Inflammatory macrophage treated with lipopolysaccharide for 4 hours (primary cell): Measurements from ENCODE around the gene TGFB2.

Source experiments
- DNase-seq: peaks from one replicate; pipeline ENCODE4 v3.0.0-alpha.2; 2020

The TGFB2 gene

DNA sequence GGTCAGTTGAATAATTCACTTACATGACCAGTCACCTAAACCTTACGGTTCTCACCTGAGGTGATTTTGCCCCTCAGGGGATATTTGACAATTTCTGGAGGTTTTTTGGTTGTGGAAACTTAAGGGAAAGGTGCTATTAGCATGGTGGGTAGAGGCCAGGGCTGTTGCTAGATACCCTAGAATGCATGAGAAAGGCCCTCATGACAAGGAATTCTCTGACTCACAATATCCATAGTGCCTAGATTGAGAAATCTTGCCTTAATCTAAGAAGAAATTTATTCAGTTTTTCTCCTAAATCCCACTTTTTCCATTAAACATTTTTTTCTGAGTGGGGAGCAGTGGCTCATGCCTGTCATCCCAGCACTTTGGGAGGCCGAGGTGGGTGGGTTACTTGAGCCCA, 119.7 kb downstream of the TGFB2 start:
- no peak for DNase-seq

GRCh38 chr1:218466341-218467010, 121.3 kb downstream of the TGFB2 start:
- DNase-seq: no peak

GRCh38 chr1:218467101-218468072, 122.3 kb downstream of the TGFB2 start:
- DNase-seq: peak; percentile 77

DNA sequence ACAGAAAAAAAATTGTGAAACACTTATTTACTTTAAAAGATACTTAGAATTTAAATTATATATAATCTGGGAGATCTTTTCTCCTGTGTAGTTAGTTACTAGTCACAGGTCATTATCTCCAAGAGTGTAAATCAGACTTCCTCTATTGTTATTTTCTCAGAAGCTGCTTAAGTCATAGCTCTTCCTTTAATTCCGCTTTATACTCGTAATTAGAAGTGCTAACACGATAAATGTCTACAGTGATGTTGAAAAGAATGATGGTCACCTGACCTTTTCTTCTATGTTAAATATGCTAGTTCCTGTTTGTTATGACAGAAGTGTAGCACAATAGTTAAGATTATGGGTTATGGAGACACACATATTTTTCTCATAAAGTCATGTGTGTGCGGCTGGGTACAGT, 123.6 kb downstream of the TGFB2 start:
- DNase-seq: peak; percentile 76

- DNase-seq: no peak
Measured at GRCh38 chr1:218472885-218473284, 127.7 kb downstream of the TGFB2 start.

GRCh38 chr1:218473522-218473921, 128.4 kb downstream of the TGFB2 start:
- peak; percentile 62 for DNase-seq

DNA sequence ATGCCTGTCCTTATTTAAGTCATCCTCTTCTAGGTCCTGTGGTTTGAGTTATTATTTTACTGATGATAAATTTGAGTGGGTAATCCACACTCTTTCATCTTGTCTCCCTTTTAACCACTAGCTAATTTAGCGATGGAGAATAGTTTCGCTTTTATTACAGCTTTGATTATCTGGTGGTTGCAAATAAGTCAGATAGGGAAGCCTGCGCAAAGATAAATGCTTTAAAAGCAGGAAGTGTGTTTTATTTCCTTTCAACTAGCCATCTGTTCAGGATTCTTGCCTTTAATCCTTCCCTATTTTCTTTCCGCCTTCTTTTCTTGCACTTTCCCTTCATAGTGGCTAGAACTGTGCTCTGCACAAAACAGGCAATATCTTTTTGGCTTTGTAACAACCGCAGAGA, 129.0 kb downstream of the TGFB2 start:
- DNase-seq: peak; percentile 45

- no peak for DNase-seq
Measured at GRCh38 chr1:218475275-218475674, 130.1 kb downstream of the TGFB2 start.

DNA sequence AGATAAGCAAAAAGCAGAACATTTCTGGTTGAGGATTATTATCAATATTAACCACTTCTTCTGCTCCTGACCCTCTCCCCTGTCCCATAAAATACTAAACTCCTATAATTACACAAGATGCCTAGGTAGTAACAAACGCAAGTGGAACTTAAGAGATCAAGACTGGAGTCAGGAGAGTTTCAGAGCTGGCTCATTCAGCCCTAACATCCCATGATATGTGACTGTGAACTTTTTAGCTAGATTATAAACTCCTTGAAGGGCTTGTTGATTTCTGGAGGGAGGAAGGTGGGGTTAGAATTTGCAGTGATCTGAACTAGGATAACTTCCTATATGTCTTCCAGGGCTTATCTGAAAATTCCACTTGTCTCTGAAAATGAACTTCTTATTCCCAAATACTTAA, 130.6 kb downstream of the TGFB2 start:
- DNase-seq: no peak

DNA sequence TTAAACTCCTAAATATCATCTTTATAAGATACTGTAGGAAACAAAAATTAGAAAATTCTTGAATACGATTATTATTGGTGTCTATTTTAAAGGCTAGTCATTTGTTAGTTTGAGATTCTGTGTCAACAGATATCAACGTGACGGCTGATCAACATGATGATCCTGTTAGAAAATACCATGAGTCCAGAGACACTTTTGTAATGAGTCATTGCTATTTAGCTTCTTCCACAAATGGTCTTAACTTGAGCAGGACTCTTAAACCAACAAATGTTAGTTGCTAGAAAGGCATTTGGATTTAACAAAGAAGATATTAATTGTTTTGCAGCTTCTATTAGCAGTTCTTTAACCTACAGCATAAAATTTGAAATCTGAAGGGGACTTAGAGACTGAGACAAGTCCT, 131.2 kb downstream of the TGFB2 start:
- DNase-seq: no peak

- DNase-seq: peak; percentile 75
Measured at GRCh38 chr1:218478336-218478735, 133.2 kb downstream of the TGFB2 start.

DNA sequence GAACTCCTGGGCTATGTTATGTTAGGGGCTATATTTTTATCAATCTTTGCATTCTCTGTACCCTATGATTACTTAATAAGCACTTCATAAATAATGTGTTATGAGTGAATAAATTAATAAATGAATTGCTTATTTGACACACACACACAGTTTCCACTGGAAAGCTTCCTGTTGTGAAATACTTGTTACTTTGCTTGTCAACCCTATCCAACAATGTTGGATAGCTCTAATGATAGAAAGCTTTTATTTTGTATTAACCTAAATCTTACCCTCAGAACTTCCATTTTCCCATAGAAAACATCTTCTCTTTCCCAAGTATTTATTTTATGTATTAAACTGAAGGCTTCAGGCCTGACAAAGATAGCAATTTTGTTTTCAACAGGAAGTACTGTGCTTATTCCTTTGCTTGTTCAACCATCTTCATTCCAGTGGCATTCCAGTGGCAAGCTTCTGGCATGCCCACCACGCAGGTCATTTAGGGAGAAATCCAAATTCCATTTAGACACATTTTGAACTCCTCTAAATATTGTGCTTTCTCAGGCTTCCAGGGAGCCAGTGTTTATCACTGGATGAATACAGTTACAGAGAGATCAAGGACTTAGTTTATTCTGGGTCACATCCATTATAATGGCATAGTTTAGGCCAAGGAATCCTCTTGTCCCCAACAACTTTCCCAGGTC, 134.4 kb downstream of the TGFB2 start:
- DNase-seq: no peak

DNA sequence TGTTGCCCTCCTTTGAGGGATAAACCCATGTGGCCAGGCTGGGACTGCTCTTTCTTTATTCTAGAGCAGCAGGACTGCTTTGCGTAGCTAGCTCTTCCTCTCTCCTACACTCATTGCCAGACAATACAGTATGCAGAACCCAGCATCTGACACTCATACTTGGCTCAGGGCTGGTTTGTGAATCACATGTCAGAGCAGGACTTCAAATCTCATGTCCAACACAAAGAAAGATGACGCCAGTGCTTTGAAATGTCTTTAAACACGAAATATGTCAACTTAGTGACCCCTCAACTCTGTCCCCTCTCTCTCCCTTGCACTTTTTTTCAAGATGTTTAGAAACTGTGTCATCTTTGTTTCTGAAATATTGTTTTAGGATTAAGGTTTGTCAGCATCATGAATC, 135.0 kb downstream of the TGFB2 start:
- DNase-seq: no peak

DNA sequence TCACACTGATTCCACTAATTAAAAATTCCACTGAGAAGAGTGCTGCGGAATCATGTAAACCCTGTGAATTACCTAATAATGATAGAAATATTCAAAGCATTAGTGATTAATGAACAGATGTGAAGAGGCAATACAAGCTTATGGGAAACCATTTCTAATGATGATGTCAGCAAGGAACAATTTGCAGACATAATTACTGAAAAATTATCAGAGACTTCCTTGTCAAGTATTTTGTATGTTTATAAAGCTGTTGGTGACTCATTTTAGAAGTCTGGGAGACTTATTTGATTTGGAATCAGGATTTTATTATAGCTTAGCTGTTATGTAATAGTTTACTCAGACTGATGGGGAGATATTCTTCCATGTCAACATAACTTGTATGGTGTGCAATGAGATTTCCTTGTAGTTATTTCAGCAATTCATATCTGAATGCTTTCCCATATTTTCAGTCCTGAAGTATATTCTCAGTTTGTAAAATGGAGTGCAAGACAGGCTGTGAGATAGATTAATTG, 135.5 kb downstream of the TGFB2 start:
- no peak for DNase-seq

GRCh38 chr1:218481116-218481775, 136.1 kb downstream of the TGFB2 start:
- DNase-seq: no peak

DNA sequence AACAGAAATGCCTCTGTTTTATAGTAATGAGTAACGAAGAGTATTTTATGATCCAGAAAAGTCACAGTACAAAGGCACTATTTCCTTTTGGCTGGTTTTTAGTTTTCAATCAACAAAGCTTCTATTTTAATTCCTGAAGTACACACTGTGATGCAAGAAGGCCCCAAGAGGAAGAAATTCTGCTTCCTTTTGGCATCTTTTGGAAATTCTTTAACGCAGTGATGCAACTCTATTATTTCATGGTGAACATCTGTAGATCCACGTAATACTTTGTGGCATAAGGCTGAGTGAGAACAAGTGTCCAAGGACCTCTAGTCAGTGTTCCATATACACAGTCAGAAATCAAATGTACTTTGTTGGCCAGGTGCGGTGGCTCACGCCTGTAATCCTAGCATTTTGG, 137.5 kb downstream of the TGFB2 start:
- peak; percentile 74 for DNase-seq

DNA sequence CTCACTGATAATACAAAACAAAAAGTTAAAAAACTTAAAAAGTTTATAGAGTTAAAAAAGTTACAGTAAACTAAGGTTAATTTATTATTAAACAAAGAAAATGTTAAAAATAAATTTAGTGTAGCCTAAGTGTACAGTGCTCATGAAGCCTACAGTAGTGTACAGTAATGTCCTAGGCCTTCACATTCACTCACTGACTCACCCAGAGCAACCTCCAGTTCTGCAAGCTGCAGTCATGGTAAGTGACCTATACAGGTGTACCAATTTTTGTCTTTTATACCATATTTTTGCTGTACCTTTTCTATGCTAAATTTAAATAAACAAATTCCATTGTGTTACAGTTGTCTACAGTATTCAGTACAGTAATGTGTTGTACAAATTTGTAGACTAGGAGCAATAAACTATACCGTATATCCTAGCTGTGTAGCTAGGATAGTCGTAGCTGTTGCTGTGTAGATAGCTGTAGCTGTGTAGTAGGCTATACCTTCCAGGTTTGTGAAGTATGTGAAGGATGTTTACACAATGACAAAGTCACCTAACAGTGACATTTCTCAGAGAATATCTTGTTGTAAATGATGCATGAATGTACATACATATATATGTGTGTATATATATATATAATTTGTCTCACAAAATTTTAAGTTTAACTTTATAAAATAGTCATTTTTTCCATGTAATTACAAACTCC, 140.2 kb downstream of the TGFB2 start:
- DNase-seq: no peak

GRCh38 chr1:218488531-218488930, 143.4 kb downstream of the TGFB2 start:
- DNase-seq: no peak

- no peak for DNase-seq
Measured at GRCh38 chr1:218488986-218489385, 143.8 kb downstream of the TGFB2 start.

- DNase-seq: no peak
Measured at GRCh38 chr1:218490406-218490922, 145.3 kb downstream of the TGFB2 start.

DNA sequence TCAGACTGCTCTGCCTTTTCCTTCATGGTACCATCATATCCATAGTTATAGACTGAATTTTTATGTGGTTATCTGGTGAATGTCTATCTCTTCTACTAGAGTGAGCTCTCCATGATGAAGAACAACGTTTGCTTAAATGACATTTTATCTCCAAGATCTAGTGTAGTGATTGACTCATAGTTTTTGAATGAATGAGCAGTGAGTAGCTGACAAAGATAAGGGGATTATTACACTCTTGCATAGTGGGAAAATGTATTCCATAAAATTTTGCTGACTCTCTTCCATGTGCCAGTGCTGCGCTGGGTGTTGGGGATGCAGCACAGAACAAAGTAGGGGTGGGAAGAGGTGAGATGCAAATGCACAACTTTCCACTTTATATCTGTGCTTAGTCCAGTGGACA, 147.7 kb downstream of the TGFB2 start:
- no peak for DNase-seq

GRCh38 chr1:218493986-218494385, 148.8 kb downstream of the TGFB2 start:
- no peak for DNase-seq
